ENCODE measurements around the gene DNAH6. TPM values are rescaled to one million over a fixed set of nuclear protein-coding genes. Genes with fewer than 3 reads are reported as not detected.

The DNAH6 gene
- total RNA-seq, 1 experiment from 2014 or later, result 1.6 TPM

DNA sequence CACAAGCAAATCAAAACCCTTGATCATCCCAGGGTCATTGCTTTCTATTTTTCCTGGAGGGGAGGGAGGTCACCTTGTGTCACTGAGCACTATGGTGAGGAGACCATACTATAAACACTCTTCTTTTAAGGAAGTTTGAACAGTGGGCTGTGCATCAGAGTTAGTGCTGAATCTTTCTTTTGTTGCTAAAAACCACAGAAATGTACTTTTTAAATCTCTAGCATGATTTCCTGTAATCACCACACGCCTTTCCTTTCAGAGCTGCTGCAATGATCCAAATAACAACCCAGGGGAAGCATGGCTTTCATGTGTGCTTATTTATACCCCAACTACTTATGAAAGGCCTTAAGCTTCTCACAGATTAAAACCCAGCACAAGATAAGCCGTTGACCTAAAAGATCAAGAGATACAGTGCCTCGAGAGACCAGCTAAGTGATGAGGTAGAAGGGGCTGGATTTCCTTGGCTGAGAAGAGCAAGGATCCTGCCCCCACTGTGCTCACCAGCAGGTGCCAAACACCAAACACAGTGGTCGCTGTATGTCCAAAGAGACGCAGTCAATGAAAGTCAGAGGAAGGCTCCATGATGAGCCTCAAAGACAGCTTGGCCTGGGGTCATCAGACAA is 329.9 kb downstream of the DNAH6 start:
- Histone ChIP-seq H3K79me2 (ENCODE audit: insufficient read depth, low read length) (no peaks in the 10 kb centered on the region), H4K20me1 (ENCODE audit: insufficient read depth) (no peaks in the 10 kb centered on the region), H2AFZ (ENCODE audit: low read depth, low read length, poor library complexity, severe bottlenecking) (no peak overlapping the region), H3K4me3 (replicated peaks in 1 of 2; ENCODE audit: low read depth in 1 of 2, low read length in 2 of 2) (no peak overlapping the region), H3K9me2 (ENCODE audit: insufficient read depth) (no peaks in the 10 kb centered on the region; the same call in 1 of the 2 replicates), H3K4me1 (ENCODE audit: control insufficient read depth in 1 of 2, insufficient read depth in 2 of 2, low read length in 2 of 2) (peaks cover 0 to 3% of the 10 kb centered on the region in 2 experiments; a peak in 1 of 4 replicates), H3K9ac (ENCODE audit: low read length) (no peak overlapping the region), H3K36me3 (ENCODE audit: control insufficient read depth in 1 of 2, insufficient read depth in 2 of 2, low read length in 2 of 2) (no peaks in the 10 kb centered on the region), H3K4me2 (ENCODE audit: low read length) (no peak overlapping the region), H3K27me3 (ENCODE audit: insufficient read depth, low read length) (no peaks in the 10 kb centered on the region), H3K9me3 (ENCODE audit: control insufficient read depth in 1 of 2, insufficient read depth in 1 of 2, low read depth in 1 of 2, low read length in 2 of 2) (no peaks in the 10 kb centered on the region), H3K27ac (ENCODE audit: low read depth, low read length) (no peak overlapping the region)
- intact Hi-C loops (cut with micrococcal nuclease), result no loop called here
- no peak for ATAC-seq
- RAD21 ChIA-PET (ENCODE audit: low non-redundant PET in 1 of 2, low total read pairs in 2 of 2, uncharacterized antibody in 2 of 2, unreplicated experiment in 2 of 2), result no interaction called here
- POLR2A ChIA-PET, result no interaction called here
- no TSS peak for BruUV-seq (replicated peaks)
- TF ChIP-seq ZNF274 (IDR thresholded peaks at IDR 0.05; ENCODE audit: low read depth, low read length) (no peak), CBX3 (IDR thresholded peaks at IDR 0.05; ENCODE audit: low read depth) (no peak), TCF7L2 (IDR thresholded peaks at IDR 0.05; ENCODE audit: borderline replicate concordance, extremely low read depth, insufficient read depth, insufficient read length) (no peak), SP1 (IDR thresholded peaks at IDR 0.05; ENCODE audit: low read depth) (no peak), EZH2phosphoT487 (IDR thresholded peaks at IDR 0.05; ENCODE audit: borderline replicate concordance) (no peak), SIN3A (IDR thresholded peaks at IDR 0.05; ENCODE audit: low read depth) (no peak), FOSL1 (IDR thresholded peaks at IDR 0.05; ENCODE audit: low read depth) (no peak), CEBPB (IDR thresholded peaks at IDR 0.05; ENCODE audit: low read depth) (no peak), RAD21 (IDR thresholded peaks at IDR 0.05; ENCODE audit: low read depth) (no peak), MAX (IDR thresholded peaks at IDR 0.05) (no peak), EZH2 (IDR thresholded peaks at IDR 0.05) (no peak), ELF1 (IDR thresholded peaks at IDR 0.05; ENCODE audit: borderline replicate concordance, low read depth) (no peak), ZFX (IDR thresholded peaks at IDR 0.05) (no peak), YY1 (IDR thresholded peaks at IDR 0.05; ENCODE audit: extremely low read depth, insufficient replicate concordance, low read depth, low read length) (no peak)
- TF ChIP-seq, protein P1, sequence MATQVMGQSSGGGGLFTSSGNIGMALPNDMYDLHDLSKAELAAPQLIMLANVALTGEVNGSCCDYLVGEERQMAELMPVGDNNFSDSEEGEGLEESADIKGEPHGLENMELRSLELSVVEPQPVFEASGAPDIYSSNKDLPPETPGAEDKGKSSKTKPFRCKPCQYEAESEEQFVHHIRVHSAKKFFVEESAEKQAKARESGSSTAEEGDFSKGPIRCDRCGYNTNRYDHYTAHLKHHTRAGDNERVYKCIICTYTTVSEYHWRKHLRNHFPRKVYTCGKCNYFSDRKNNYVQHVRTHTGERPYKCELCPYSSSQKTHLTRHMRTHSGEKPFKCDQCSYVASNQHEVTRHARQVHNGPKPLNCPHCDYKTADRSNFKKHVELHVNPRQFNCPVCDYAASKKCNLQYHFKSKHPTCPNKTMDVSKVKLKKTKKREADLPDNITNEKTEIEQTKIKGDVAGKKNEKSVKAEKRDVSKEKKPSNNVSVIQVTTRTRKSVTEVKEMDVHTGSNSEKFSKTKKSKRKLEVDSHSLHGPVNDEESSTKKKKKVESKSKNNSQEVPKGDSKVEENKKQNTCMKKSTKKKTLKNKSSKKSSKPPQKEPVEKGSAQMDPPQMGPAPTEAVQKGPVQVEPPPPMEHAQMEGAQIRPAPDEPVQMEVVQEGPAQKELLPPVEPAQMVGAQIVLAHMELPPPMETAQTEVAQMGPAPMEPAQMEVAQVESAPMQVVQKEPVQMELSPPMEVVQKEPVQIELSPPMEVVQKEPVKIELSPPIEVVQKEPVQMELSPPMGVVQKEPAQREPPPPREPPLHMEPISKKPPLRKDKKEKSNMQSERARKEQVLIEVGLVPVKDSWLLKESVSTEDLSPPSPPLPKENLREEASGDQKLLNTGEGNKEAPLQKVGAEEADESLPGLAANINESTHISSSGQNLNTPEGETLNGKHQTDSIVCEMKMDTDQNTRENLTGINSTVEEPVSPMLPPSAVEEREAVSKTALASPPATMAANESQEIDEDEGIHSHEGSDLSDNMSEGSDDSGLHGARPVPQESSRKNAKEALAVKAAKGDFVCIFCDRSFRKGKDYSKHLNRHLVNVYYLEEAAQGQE (IDR thresholded peaks at IDR 0.05; ENCODE audit: low read depth), result no peak
- TF ChIP-seq, protein P2, sequence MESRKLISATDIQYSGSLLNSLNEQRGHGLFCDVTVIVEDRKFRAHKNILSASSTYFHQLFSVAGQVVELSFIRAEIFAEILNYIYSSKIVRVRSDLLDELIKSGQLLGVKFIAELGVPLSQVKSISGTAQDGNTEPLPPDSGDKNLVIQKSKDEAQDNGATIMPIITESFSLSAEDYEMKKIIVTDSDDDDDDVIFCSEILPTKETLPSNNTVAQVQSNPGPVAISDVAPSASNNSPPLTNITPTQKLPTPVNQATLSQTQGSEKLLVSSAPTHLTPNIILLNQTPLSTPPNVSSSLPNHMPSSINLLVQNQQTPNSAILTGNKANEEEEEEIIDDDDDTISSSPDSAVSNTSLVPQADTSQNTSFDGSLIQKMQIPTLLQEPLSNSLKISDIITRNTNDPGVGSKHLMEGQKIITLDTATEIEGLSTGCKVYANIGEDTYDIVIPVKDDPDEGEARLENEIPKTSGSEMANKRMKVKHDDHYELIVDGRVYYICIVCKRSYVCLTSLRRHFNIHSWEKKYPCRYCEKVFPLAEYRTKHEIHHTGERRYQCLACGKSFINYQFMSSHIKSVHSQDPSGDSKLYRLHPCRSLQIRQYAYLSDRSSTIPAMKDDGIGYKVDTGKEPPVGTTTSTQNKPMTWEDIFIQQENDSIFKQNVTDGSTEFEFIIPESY (IDR thresholded peaks at IDR 0.05; ENCODE audit: extremely low read depth, insufficient replicate concordance, low read length), result no peak
- DNase-seq (ENCODE audit: low read depth, low spot score), result no peak
- CTCF ChIA-PET, result no interaction called here
